G401.6 (cell line): Measurements from ENCODE around the gene URB2.
"Not testable (repeated sequence)": the region's sequence is repeated elsewhere in the genome, so short reads cannot be mapped to it uniquely, and the experiment has no call there.

Experiments
- FAIRE-seq: peaks from 2 replicates; lab custom pipeline; 2012; peaks lifted over from hg19 to GRCh38; lab: Jason Lieb, UNC

Gene URB2

GRCh38 chr1:229625915-229626831, at the start of gene URB2, which contains the start of gene TAF5L:
URB2 (plus strand) TSS chr1:229626247; CDS start chr1:229627634, 1,387 bp downstream.
TAF5L (minus strand) TSS chr1:229626122; CDS start chr1:229614482, 11,640 bp downstream.
- FAIRE-seq: no peak

GRCh38 chr1:229578168-229579058, 47.6 kb upstream of the URB2 start:
- no peak for FAIRE-seq

DNA sequence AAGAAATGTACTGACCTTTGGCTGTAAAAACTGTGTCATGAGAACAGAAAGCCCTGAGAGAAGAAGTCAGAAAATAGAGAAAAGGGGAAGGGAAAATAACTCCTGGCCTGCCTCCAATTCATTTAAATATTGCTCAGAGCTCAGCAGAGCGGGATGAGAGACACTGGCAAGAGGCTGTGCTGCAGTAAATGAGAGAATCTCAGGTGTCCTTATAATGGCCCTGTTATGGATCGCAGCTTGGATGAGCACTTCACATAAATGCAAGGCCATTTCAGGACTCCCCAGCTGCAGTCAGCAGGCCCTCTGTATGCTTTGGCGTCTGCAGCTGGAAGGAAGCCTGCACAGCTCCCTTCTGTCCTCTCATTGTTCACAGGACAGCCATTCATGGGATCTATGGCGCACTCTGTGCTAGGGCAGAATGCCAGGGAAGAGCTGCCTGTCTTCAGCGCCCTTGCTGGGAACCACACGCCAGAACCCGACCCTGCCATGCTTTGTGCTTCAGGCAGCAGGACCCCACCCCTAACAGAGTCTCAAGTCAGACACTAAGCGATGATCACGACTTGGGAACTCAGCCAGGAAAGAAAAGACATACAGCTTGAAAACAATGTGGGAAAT, 46.9 kb upstream of the URB2 start:
- FAIRE-seq: no peak

- FAIRE-seq: no peak
Observed at GRCh38 chr1:229581485-229581884, 44.6 kb upstream of the URB2 start.

- no peak for FAIRE-seq
Observed at GRCh38 chr1:229582011-229582694, 43.9 kb upstream of the URB2 start.

- FAIRE-seq: no peak
Observed at GRCh38 chr1:229582715-229583114, 43.3 kb upstream of the URB2 start.

GRCh38 chr1:229585338-229585737, 40.7 kb upstream of the URB2 start:
- FAIRE-seq: no peak

DNA sequence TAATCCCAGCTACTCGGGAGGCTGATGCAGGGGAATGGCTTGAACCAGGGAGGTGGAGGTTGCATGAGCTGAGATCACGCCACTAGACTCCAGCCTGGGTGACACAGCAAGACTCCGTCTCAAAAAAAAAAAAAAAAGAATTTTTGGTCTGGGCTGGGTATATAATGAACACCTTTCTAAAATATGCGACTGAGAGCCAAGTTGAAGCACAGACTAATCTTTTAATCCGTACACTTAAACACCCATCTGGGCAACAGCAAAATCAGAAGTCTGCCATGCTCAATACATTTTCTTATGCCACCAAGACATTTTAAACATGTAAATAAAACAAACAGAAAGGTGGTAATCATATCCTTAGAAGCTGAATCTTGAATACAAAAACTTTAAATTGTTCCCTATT, 35.9 kb upstream of the URB2 start:
- no peak for FAIRE-seq

GRCh38 chr1:229593800-229594199, 32.2 kb upstream of the URB2 start:
- no peak for FAIRE-seq

- FAIRE-seq: no peak
Observed at GRCh38 chr1:229594227-229595008, 31.6 kb upstream of the URB2 start.

GRCh38 chr1:229595876-229596275, 30.2 kb upstream of the URB2 start:
- FAIRE-seq: not testable (repeated sequence)

DNA sequence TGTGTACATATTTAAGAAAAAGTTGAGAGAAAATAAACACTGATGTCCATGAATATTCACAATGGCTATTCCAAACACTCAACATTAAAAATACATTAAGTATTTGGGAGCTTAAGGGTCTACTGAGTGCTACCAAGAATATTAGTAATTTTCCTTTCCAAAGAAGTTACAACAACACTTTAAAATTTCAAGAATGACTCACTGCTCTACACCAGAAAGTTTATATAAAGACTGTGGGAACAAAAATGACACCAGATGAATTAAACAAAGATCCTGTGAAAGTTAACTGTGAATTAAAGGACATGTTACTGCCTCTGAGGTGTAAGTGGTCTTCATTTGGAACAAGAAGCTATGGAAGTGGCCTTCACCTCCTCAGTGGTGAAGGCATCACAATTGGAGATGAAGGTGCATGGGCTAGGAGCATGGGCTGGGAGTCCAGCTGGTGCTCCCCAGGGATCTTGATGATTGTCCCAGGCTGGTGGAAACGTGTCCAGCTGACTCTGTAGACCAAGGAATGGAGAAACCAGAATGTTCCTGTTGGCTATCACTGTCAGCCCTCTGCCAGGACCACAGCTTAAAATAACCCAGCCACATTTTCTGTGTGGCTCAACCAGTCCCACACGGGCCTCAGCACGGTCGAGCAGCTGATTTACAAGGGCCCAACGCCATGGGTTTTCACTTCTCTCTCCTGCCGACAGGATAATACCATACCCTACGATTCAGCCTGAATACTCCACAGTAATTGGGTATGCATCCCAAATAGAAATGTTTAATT, 28.9 kb upstream of the URB2 start:
- no peak for FAIRE-seq

- no peak for FAIRE-seq
Observed at GRCh38 chr1:229597877-229598276, 28.2 kb upstream of the URB2 start.

GRCh38 chr1:229599218-229599954, 26.7 kb upstream of the URB2 start:
- FAIRE-seq: no peak

DNA sequence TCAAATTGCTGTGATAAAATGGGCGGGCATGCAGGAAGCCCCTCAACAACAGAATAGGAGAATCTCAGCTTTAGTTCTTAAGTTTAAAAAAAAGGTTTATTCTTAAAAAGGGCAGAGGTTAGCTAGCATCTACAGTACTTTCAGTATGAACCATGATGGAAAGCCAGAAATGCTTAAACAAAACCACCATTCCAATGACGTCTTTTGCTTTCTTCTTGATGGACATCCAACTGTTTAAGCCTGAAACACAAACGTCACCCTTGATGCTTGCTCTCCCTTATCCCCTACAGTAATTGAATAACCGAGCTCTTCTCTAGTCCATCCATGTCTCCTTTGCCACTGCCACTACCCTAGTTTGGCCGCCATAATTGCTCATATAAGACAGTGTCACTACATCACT, 25.8 kb upstream of the URB2 start:
- no peak for FAIRE-seq

- no peak for FAIRE-seq
Observed at GRCh38 chr1:229603371-229604005, 22.6 kb upstream of the URB2 start.

DNA sequence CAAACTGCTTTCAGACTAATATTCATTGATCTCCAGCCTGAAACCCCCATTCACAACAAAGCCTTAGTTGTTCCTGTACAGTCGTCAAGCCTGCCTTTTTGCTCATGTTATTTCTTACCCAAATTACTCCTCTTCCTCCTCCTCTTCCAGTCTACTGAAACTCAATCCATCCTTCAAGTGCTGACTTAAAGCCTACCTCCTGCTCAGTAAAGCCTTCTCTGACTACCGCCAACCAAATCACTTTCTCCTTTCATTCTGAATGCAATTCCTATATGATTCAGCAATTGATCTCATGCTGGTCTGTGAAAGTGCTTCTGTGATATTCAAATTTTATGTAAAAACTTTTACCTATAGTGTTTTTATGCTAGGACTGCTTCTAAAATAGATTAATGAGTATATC, 18.7 kb upstream of the URB2 start:
- no peak for FAIRE-seq

- no peak for FAIRE-seq
Observed at GRCh38 chr1:229608590-229608989, 17.5 kb upstream of the URB2 start.

- FAIRE-seq: no peak
Observed at GRCh38 chr1:229613938-229614337, 12.1 kb upstream of the URB2 start.
